Uterus (tissue), 4 donors: ENCODE measurements around the gene AATF. TPM values are rescaled to one million over a fixed set of nuclear protein-coding genes. Genes with fewer than 3 reads are reported as not detected.
"Not testable (repeated sequence)": the region's sequence is repeated elsewhere in the genome, so short reads cannot be mapped to it uniquely, and the experiment has no call there.

Source experiments
- DNase-seq, 2 donors: peaks; one replicate each; pipeline ENCODE4 v3.0.0-alpha.2; 2019 to 2020
- H3K27ac ChIP-seq, 2 donors: fragments of 200-600 bp; sonication (generic); 1 replicate in 1 of 2; 2 replicates in 1 of 2; pipeline ENCODE4 v1.5.1; 2016 to 2018
- H3K27me3 ChIP-seq, 2 donors: fragments of 200-600 bp; sonication (generic); one replicate each; pipeline ENCODE4 v1.5.1; 2018 to 2019; ENCODE audit warnings: control low read depth in 1 of 2
- H3K36me3 ChIP-seq, 2 donors: fragments of 200-600 bp; sonication (generic); one replicate each; pipeline ENCODE4 v1.5.1; 2019; ENCODE audit warnings: control low read depth in 1 of 2
- H3K4me1 ChIP-seq, 2 donors: fragments of 200-600 bp; sonication (generic); one replicate each; pipeline ENCODE4 v1.5.1; 2018 to 2019; ENCODE audit warnings: control low read depth in 1 of 2
- H3K4me3 ChIP-seq, 2 donors: fragments of 200-600 bp; sonication (generic); 1 replicate in 1 of 2; 2 replicates in 1 of 2; pipeline ENCODE4 v1.5.1; 2018 to 2019; ENCODE audit warnings: mild to moderate bottlenecking in 1 of 2
- H3K9me3 ChIP-seq, 2 donors: fragments of 200-600 bp; sonication (generic); one replicate each; pipeline ENCODE4 v1.5.1; 2019; ENCODE audit warnings: control low read depth in 1 of 2
- POLR2A ChIP-seq, 2 donors: fragments of 450-650 bp; IDR thresholded peaks; one replicate each; pipeline ENCODE4 v1.6.1; 2016; ENCODE audit warnings: antibody characterized with exemption in 2 of 2, mild to moderate bottlenecking in 1 of 2, moderate library complexity in 1 of 2
- intact Hi-C: fragments of 100-400 bp; cut with DNase I; formaldehyde crosslinking; loops from one replicate; pipeline ENCODE4 v1.15.1; 2023; ENCODE audit warnings: low total_unique reads
- total RNA-seq, 4 donors: library from RNA; depleted of rRNA in 3 of 4; stranded (reverse); fragments of >200 nt in 3 of 4; gene quantifications; one replicate each; pipeline versions ENCODE4 v1.1.0 to v1.2.4, GENCODE V29; 2014 to 2023
- TF ChIP-seq, protein P1 (sequence below), 4 experiments: fragments of 200-600 bp in 2 of 4; fragments of 450-650 bp in 2 of 4; sonication (generic) in 2 of 4; IDR thresholded peaks; one replicate each; pipeline ENCODE4 v1.5.1; 2016 to 2019; ENCODE audit warnings: antibody characterized with exemption in 4 of 4, mild to moderate bottlenecking in 2 of 4, moderate library complexity in 1 of 4
- donor health status: DM: yes; HTN: yes; CAD: no.

The AATF gene
- total RNA-seq, 4 donors from 2014 or later, result 10.0 to 48.2 (median 30.3) TPM

DNA sequence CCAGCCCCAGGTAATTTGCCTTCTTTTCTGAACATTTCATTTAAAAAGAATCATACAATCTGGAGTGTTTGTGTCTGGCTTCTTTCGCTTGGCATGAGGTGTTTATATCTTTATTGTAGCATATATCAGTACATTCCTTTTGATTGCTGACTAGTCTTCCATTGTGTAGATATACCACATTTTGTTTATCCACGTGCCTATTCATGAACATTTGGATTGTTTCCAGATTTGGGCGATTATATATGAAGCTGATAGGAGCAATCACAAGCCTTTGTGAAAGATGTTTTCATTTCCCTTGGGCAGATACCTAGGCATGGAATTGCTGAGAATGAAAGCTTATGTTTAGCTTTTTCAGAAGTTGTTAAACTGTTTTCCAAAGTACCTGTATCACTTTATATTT is 120.3 kb downstream of the AATF start:
- H3K36me3 ChIP-seq, result no peaks in the 10 kb centered on the region
- intact Hi-C loops, result no loop called here
- H3K9me3 ChIP-seq, result no peaks in the 10 kb centered on the region
- H3K27ac ChIP-seq, result no peak overlapping the region
- no peak overlapping the region for H3K4me3 ChIP-seq
- no peaks in the 10 kb centered on the region for H3K4me1 ChIP-seq
- DNase-seq, result no peak
- TF ChIP-seq POLR2A (IDR thresholded peaks at IDR 0.05), result no peak
- TF ChIP-seq, protein P1, sequence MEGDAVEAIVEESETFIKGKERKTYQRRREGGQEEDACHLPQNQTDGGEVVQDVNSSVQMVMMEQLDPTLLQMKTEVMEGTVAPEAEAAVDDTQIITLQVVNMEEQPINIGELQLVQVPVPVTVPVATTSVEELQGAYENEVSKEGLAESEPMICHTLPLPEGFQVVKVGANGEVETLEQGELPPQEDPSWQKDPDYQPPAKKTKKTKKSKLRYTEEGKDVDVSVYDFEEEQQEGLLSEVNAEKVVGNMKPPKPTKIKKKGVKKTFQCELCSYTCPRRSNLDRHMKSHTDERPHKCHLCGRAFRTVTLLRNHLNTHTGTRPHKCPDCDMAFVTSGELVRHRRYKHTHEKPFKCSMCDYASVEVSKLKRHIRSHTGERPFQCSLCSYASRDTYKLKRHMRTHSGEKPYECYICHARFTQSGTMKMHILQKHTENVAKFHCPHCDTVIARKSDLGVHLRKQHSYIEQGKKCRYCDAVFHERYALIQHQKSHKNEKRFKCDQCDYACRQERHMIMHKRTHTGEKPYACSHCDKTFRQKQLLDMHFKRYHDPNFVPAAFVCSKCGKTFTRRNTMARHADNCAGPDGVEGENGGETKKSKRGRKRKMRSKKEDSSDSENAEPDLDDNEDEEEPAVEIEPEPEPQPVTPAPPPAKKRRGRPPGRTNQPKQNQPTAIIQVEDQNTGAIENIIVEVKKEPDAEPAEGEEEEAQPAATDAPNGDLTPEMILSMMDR (IDR thresholded peaks at IDR 0.05), result no peak
- H3K27me3 ChIP-seq, result no peaks in the 10 kb centered on the region

DNA sequence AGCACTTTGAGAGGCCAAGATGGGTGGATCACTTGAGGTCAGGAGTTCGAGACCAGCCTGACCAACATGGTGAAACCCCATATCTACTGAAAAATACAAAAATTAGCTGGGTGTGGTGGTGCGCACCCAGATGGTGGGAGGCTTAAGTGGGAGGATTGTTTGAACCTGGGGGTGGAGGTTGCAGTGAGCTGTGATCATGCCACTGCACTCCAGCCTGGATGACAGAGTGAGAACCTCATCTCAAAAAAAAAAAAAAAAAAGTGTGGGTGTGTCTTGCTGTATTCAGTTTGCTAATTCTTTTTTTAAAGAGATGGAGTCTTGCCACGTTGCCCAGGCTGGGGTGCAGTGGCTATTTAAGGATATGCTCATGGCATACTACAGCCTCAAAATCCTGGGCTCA is 124.7 kb downstream of the AATF start:
- DNase-seq, H3K4me3 ChIP-seq, H3K27ac ChIP-seq, H3K4me1 ChIP-seq, intact Hi-C loops, H3K36me3 ChIP-seq, H3K9me3 ChIP-seq, H3K27me3 ChIP-seq: not testable (repeated sequence)

DNA sequence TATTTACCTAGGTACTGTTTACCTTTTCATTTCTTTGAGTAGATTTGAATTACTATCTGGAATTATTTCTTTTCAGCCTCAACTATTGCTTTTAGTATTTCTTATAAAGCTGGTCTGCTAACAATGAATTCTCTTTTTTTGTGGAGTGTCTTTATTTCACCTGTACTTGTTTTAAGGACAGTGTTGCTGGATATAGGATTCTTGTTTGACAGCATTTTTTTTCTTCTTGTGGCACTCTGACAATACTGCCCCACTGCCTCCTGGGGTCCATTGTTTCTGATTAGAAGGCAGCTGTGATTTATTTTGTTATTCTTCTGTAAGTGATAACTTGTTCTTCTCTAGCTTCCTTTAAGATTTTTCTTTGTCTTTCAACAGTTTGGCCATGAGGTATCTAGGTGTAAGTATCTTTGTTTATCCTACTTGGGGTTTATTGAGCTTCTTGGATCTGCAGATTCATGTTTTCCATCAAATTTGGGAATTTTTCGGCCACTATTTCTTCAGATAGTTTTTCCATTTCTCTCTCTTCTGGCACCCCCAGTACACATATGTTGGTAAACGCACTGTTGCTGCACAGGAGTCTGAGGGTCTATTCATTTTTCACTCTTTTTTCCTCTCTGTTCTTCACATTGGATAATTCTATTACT is 130.4 kb downstream of the AATF start:
- no peaks in the 10 kb centered on the region for H3K36me3 ChIP-seq
- DNase-seq, result no peak
- intact Hi-C loops, result no loop called here
- H3K4me3 ChIP-seq, result no peak overlapping the region
- H3K27me3 ChIP-seq, result no peaks in the 10 kb centered on the region
- H3K4me1 ChIP-seq, result no peaks in the 10 kb centered on the region
- H3K9me3 ChIP-seq, result no peaks in the 10 kb centered on the region
- TF ChIP-seq, protein P1 (IDR thresholded peaks at IDR 0.05), result no peak
- TF ChIP-seq POLR2A (IDR thresholded peaks at IDR 0.05), result no peak
- no peak overlapping the region for H3K27ac ChIP-seq

DNA sequence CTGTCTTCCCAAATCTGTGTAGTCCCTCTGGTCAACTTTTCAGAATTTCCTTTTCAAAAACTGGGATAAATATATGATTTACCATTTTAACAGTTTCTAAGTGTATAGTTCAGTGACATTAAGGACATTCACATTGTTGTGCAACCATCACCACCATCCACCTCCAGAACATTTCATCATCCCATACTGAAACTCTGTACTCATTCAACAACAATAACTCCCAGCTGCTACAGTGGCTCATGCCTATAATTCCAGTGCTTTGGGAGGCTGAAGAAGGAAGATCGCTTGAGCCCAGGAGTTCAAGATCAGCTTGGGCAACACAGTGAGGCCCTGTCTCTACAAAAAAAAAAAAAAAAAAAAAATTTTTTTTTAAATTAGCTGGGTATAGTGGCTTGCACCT is 131.0 kb downstream of the AATF start:
- Histone ChIP-seq H3K4me3 (no peak overlapping the region), H3K36me3 (no peaks in the 10 kb centered on the region), H3K9me3 (no peaks in the 10 kb centered on the region), H3K27ac (no peak overlapping the region), H3K27me3 (no peaks in the 10 kb centered on the region), H3K4me1 (no peaks in the 10 kb centered on the region)
- no peak for DNase-seq
- intact Hi-C loops, result no loop called here
- TF ChIP-seq, protein P1 (IDR thresholded peaks at IDR 0.05), result no peak
- TF ChIP-seq POLR2A (IDR thresholded peaks at IDR 0.05), result no peak

DNA sequence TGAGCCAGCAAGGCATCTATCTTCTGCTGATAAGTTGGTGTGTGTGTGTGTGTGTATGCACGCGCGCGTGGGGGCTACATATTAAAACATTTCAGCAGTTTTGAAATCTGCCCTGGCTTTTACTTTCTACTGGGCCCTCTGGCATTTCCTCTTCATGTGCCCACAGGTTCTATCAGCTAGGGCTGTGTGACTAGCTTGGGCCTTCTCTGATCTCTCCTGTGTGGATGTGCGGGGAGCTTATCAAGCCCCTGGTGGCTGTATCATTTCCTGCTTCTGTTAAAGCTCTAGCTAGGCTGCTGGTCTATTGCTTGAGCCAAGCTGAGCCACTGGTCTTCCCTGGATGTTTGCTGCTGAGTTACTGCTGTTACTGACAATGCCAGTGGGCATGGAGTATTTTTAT is 132.5 kb downstream of the AATF start:
- Histone ChIP-seq H3K27ac (no peak overlapping the region), H3K4me1 (no peaks in the 10 kb centered on the region), H3K4me3 (no peak overlapping the region), H3K36me3 (no peaks in the 10 kb centered on the region), H3K27me3 (no peaks in the 10 kb centered on the region), H3K9me3 (no peaks in the 10 kb centered on the region)
- intact Hi-C loops, result no loop called here
- TF ChIP-seq, protein P1 (IDR thresholded peaks at IDR 0.05), result no peak
- TF ChIP-seq POLR2A (IDR thresholded peaks at IDR 0.05), result no peak
- DNase-seq, result no peak
